Measurements from ENCODE around the gene CDH4. TPM values are rescaled to one million over a fixed set of nuclear protein-coding genes. Genes with fewer than 3 reads are reported as not detected.

Gene CDH4
- total and polyA plus RNA-seq, 11 donors: 0.04 to 0.54 (median 0.08) TPM; not detected in 1

DNA sequence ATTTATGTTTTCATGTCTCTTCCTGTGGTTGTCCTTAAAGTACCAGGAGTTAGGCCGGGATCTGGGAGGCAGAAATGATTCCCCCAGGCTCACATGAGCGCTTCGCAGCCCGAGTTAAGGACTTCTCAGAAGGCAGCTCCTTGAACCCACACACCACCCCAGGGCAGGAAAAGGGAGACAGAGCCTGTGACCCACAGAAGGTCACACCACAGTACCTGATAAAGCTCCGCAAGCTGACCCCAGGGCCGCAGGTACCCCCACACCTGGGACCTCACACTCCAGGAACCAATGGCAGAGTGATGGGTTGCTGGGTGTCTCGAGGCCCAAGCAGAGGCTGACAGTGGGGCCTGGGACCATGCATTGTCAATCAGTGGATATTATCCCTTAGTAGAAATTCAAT is 207.6 kb downstream of the CDH4 start:
- no peak for TF ChIP-seq POLR2A (IDR thresholded peaks at IDR 0.05)
- TF ChIP-seq, protein P1, sequence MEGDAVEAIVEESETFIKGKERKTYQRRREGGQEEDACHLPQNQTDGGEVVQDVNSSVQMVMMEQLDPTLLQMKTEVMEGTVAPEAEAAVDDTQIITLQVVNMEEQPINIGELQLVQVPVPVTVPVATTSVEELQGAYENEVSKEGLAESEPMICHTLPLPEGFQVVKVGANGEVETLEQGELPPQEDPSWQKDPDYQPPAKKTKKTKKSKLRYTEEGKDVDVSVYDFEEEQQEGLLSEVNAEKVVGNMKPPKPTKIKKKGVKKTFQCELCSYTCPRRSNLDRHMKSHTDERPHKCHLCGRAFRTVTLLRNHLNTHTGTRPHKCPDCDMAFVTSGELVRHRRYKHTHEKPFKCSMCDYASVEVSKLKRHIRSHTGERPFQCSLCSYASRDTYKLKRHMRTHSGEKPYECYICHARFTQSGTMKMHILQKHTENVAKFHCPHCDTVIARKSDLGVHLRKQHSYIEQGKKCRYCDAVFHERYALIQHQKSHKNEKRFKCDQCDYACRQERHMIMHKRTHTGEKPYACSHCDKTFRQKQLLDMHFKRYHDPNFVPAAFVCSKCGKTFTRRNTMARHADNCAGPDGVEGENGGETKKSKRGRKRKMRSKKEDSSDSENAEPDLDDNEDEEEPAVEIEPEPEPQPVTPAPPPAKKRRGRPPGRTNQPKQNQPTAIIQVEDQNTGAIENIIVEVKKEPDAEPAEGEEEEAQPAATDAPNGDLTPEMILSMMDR (IDR thresholded peaks at IDR 0.05): no peak
- WGBS, 4 donors: 80 to 85% (median 82%) methylated on average over 7 of the region's 7 CpGs
- ATAC-seq: no peak

DNA sequence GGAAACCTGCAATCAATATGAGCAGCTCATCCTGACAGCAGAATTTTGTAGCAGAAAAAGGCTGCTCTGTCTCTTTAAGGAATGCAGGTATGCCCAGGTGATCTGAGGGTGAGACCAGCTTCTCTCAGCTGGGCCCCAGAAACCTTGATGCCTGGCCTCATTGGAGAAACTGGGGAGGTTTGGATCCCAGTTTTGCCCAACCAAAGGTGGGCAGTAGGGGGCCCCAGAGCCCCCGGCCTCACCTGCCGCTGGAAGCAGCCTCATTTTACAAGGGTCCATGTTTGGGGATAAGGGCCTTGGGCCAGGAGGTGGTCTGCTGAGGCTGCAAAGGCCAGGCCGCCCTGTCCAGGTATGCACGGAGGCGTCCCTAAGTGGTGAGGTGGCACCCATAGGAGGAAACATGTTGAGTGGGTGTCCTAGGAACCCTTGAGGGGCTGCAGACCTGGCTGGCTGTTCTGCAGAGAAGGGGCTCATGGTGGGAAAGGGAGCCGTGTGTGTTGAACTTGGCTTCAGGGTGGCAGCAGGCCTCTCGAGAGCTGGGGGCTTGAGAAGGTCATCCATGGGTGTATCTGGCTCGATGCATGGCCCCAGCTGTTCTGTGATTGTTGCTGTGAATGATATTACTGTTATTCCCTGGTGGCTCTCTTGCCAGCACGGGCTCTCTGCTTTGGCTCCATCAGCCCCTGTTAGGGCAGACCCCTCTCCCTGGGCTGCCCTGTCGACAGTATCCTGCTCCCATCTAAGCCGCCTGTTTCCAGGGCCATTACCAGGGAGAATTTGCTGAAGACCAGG is 208.4 kb downstream of the CDH4 start:
- Histone ChIP-seq H3K36me3 (no peaks in the 10 kb centered on the region), H3K9me3 (no peaks in the 10 kb centered on the region), H3K4me3 (no peak overlapping the region), H3K27me3 (peaks cover 0 to 3% (median 0%) of the 10 kb centered on the region in 9 donors), H3K27ac (no peak overlapping the region), H3K4me1 (no peaks in the 10 kb centered on the region)
- 67 to 78% (median 75%) methylated on average over 9 to 11 of the region's 11 CpGs for WGBS, 4 donors
- ATAC-seq: no peak
- DNase-seq: no peak
- TF ChIP-seq, protein P1 (IDR thresholded peaks at IDR 0.05): no peak
- no peak for TF ChIP-seq POLR2A (IDR thresholded peaks at IDR 0.05)
- intact Hi-C loops (cut with DNase I): no loop called here

More for the DNA sequence above, 207.6 kb downstream of the CDH4 start:
- Histone ChIP-seq H3K27ac (no peak overlapping the region), H3K9me3 (no peaks in the 10 kb centered on the region), H3K36me3 (no peaks in the 10 kb centered on the region), H3K27me3 (peaks cover 0 to 5% (median 0%) of the 10 kb centered on the region in 9 donors), H3K4me1 (no peaks in the 10 kb centered on the region), H3K4me3 (no peak overlapping the region)
- no peak for DNase-seq
- intact Hi-C loops (cut with DNase I): no loop called here

DNA sequence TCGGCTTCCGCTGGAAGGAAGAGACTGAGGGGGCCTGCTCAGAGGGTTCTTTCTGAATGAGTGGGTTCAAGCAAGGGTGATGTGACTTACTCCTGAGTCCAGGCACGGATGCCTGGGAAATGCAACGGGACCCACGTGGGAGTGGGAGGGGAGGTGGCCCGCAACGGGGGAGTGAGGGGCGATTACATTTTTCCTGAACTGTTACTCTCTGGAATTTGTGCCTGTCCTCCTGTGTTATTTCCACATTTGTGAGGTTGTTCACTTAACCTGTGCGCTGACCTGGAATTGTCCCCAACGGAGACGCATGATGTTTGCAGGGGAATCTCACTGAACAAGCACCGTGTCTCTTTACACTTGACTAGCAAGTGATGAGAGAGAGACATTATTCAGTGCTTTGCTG is 209.4 kb downstream of the CDH4 start:
- Histone ChIP-seq H3K36me3 (no peaks in the 10 kb centered on the region), H3K27me3 (peaks cover 0 to 3% (median 0%) of the 10 kb centered on the region in 9 donors), H3K9me3 (no peaks in the 10 kb centered on the region), H3K4me1 (no peaks in the 10 kb centered on the region), H3K4me3 (no peak overlapping the region), H3K27ac (no peak overlapping the region)
- DNase-seq: no peak
- WGBS, 4 donors: 77 to 85% (median 82%) methylated on average over 12 of the region's 12 CpGs
- ATAC-seq: no peak
- intact Hi-C loops (cut with DNase I): no loop called here
- TF ChIP-seq POLR2A (IDR thresholded peaks at IDR 0.05): no peak
- TF ChIP-seq, protein P1 (IDR thresholded peaks at IDR 0.05): no peak

DNA sequence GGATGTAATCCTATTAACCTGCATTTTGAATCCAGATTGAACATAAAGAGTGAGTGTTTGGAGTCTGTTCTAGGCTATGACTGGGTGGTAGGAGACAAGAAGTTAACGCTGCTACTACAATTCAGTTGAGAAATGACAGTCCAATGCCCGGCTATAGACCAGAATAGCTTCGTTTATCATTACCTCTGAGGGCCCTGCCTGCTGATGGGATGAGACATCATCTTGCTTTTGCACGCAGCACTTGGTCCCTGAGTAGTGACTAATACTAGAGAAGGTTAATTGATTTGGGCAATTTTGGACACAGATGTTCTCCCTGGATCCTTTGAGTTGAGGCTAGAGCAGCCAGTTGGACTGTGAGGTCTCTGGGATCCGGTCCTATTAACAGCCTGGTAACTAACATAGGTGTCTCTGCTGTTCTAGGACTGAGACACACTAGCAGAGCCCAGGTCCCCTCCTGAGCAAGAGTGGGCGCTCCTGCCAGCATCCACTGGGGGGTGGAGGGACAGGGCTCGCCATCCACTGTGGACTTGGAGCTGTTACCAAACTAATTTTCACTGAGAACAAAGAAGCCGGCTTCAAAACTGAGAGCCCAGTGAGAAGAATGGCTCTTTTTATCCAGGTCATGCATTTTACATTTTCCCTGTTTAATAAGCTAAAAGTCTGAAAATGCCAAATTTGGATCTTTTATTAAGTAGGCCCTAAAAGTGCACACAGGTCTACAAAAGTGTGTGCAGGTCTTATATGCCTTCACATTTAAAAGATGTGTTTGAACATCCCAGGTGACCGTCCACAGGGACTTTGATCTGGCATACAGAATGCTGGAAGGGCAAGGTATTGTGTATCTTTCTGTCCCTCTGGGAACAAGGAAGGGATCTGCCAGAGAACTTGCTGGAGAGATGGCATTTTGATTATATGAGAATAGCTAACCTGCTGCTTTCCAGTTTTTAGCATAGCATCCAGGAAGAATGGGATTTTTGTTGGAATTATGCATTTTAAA is 212.5 kb downstream of the CDH4 start:
- Histone ChIP-seq H3K9me3 (peaks cover 0 to 15% (median 0%) of the 10 kb centered on the region in 12 donors), H3K36me3 (no peaks in the 10 kb centered on the region), H3K27ac (no peak overlapping the region), H3K27me3 (peaks cover 0 to 3% (median 0%) of the 10 kb centered on the region in 9 donors), H3K4me1 (no peaks in the 10 kb centered on the region), H3K4me3 (no peak overlapping the region)
- intact Hi-C loops (cut with DNase I): no loop called here
- DNase-seq (no peak), ATAC-seq (no peak)
- 76 to 81% (median 78%) methylated on average over 8 to 9 of the region's 9 CpGs for whole genome bisulfite sequencing, 4 donors
- no peak for TF ChIP-seq POLR2A (IDR thresholded peaks at IDR 0.05)
- TF ChIP-seq, protein P1 (IDR thresholded peaks at IDR 0.05): no peak
